Neural cell (in vitro differentiated cells): ENCODE data around the gene HMX1.

Source experiments
- CTCF ChIP-seq: fragments of 450-650 bp; IDR thresholded peaks from 2 replicates; pipeline ENCODE4 v1.5.1; 2014; ENCODE audit warnings: antibody characterized with exemption, mild to moderate bottlenecking, moderate library complexity; ENCODE audit not compliant: poor library complexity, severe bottlenecking
- EZH2 ChIP-seq: fragments of 200-600, 300-800 bp; shearing (Covaris generic), sonication (generic); IDR thresholded peaks from 2 replicates; pipeline ENCODE4 v1.6.1; 2014; ENCODE audit warnings: antibody characterized with exemption, low read length, borderline replicate concordance, mild to moderate bottlenecking; ENCODE audit not compliant: insufficient read depth, poor library complexity, severe bottlenecking
- MXI1 ChIP-seq: fragments of 450-650 bp; conservative IDR thresholded peaks from 2 replicates; pipeline ENCODE4 v1.6.1; 2014; ENCODE audit warnings: antibody characterized with exemption, mild to moderate bottlenecking; ENCODE audit not compliant: poor library complexity, severe bottlenecking
- POLR2AphosphoS5 ChIP-seq: IDR thresholded peaks from 2 replicates; pipeline ENCODE4 v1.6.1; 2012
- RAD21 ChIP-seq: fragments of 450-650 bp; conservative IDR thresholded peaks from 2 replicates; pipeline ENCODE4 v1.6.1; 2014; ENCODE audit warnings: antibody characterized with exemption, mild to moderate bottlenecking, moderate library complexity
- SMC3 ChIP-seq: fragments of 450-650 bp; conservative IDR thresholded peaks from 2 replicates; pipeline ENCODE4 v1.6.1; 2014; ENCODE audit warnings: antibody characterized with exemption, mild to moderate bottlenecking, moderate library complexity; ENCODE audit not compliant: poor library complexity

GRCh38 chr4:8846826-8847225, 24.8 kb downstream of the HMX1 start:
- TF ChIP-seq CTCF (no peak), SMC3 (no peak), MXI1 (no peak), RAD21 (no peak), EZH2 (no peak), POLR2AphosphoS5 (no peak)
